H9 (cell line): Measurements from ENCODE around the gene GAS2L2. TPM values are rescaled to one million over a fixed set of nuclear protein-coding genes. Genes with fewer than 3 reads are reported as not detected.

ENCODE experiments used
- DNase-seq: peaks from one replicate; pipeline ENCODE4 v3.0.0-alpha.2; 2017
- H2AFZ ChIP-seq: one replicate; pipeline ENCODE4 v1.6.1; 2013; ENCODE audit warnings: mild to moderate bottlenecking, low read length, control low read depth, moderate library complexity
- H2AK5ac ChIP-seq: 2 replicates; pipeline ENCODE4 v1.6.1; 2013; ENCODE audit warnings: low read length, control low read depth, mixed read lengths; ENCODE audit not compliant: insufficient read length
- H2BK120ac ChIP-seq: one replicate; pipeline ENCODE4 v1.6.1; 2013; ENCODE audit warnings: low read depth, mild to moderate bottlenecking, low read length, control low read depth, inconsistent platforms; ENCODE audit not compliant: poor library complexity, severe bottlenecking
- H2BK12ac ChIP-seq: 2 replicates; pipeline ENCODE4 v1.6.1; 2013; ENCODE audit warnings: low read length, control low read depth, mixed read lengths, low read depth; ENCODE audit not compliant: insufficient read length
- H2BK15ac ChIP-seq: 2 replicates; pipeline ENCODE4 v1.6.1; 2013; ENCODE audit warnings: low read depth, low read length, control low read depth
- H2BK20ac ChIP-seq: one replicate; pipeline ENCODE4 v1.6.1; 2013; ENCODE audit warnings: low read depth, mild to moderate bottlenecking, low read length, control low read depth, inconsistent platforms; ENCODE audit not compliant: poor library complexity, severe bottlenecking
- H2BK5ac ChIP-seq: 2 replicates; pipeline ENCODE4 v1.6.1; 2013; ENCODE audit warnings: low read length, control low read depth, mixed read lengths; ENCODE audit not compliant: insufficient read length
- H3K14ac ChIP-seq: 2 replicates; pipeline ENCODE4 v1.6.1; 2013; ENCODE audit warnings: low read length, control low read depth; ENCODE audit not compliant: insufficient read depth
- H3K18ac ChIP-seq: 2 replicates; pipeline ENCODE4 v1.6.1; 2013; ENCODE audit warnings: low read depth, mild to moderate bottlenecking, mixed read lengths, low read length, control low read depth; ENCODE audit not compliant: insufficient read length
- H3K23ac ChIP-seq: 2 replicates; pipeline ENCODE4 v1.6.1; 2013; ENCODE audit warnings: low read length, control low read depth, mixed read lengths, low read depth; ENCODE audit not compliant: insufficient read length
- H3K23me2 ChIP-seq: 2 replicates; pipeline ENCODE4 v1.6.1; 2013; ENCODE audit warnings: low read depth, mild to moderate bottlenecking, mixed read lengths, low read length, control low read depth; ENCODE audit not compliant: insufficient read length, poor library complexity, severe bottlenecking
- H3K27ac ChIP-seq: 2 replicates; pipeline ENCODE4 v1.5.1; 2013; ENCODE audit warnings: low read length, control low read depth, mixed read lengths, low read depth; ENCODE audit not compliant: insufficient read length
- H3K27me3 ChIP-seq: 2 replicates; pipeline ENCODE4 v1.6.1; 2013; ENCODE audit warnings: low read length, control low read depth, inconsistent platforms; ENCODE audit not compliant: insufficient read depth
- H3K4ac ChIP-seq: 2 replicates; pipeline ENCODE4 v1.6.1; 2013; ENCODE audit warnings: low read depth, mild to moderate bottlenecking, control low read depth, inconsistent platforms, low read length, moderate library complexity
- H3K4me1 ChIP-seq: 2 replicates; pipeline ENCODE4 v1.6.1; 2013; ENCODE audit warnings: low read length, control low read depth, inconsistent platforms; ENCODE audit not compliant: insufficient read depth
- H3K4me2 ChIP-seq: 2 replicates; pipeline ENCODE4 v1.6.1; 2013; ENCODE audit warnings: low read length, control low read depth, mixed read lengths; ENCODE audit not compliant: insufficient read length, insufficient read depth
- H3K56ac ChIP-seq: 2 replicates; pipeline ENCODE4 v1.6.1; 2013; ENCODE audit warnings: low read depth, mild to moderate bottlenecking, mixed read lengths, low read length, control low read depth; ENCODE audit not compliant: insufficient read length
- H3K79me1 ChIP-seq: 2 replicates; pipeline ENCODE4 v1.6.1; 2013; ENCODE audit warnings: low read depth, mild to moderate bottlenecking, moderate library complexity, low read length, control low read depth, inconsistent platforms; ENCODE audit not compliant: insufficient read depth, poor library complexity, severe bottlenecking
- H3K79me2 ChIP-seq: 2 replicates; pipeline ENCODE4 v1.6.1; 2013; ENCODE audit warnings: low read length, control low read depth, inconsistent platforms; ENCODE audit not compliant: insufficient read depth
- H3K9ac ChIP-seq: 2 replicates; pipeline ENCODE4 v1.6.1; 2013; ENCODE audit warnings: low read length, control low read depth, mixed read lengths; ENCODE audit not compliant: insufficient read length; ENCODE audit errors: extremely low read depth
- H3K9me3 ChIP-seq: one replicate; pipeline ENCODE4 v1.6.1; 2013; ENCODE audit warnings: low read depth, low read length, inconsistent platforms; ENCODE audit not compliant: control insufficient read depth
- H3T11ph ChIP-seq: one replicate; pipeline ENCODE4 v1.6.1; 2013; ENCODE audit warnings: mild to moderate bottlenecking, low read length, control low read depth, inconsistent platforms
- H4K20me1 ChIP-seq: one replicate; pipeline ENCODE4 v1.6.1; 2013; ENCODE audit not compliant: control insufficient read depth, insufficient read length, insufficient read depth
- H4K5ac ChIP-seq: 2 replicates; pipeline ENCODE4 v1.6.1; 2013; ENCODE audit warnings: low read depth, mild to moderate bottlenecking, mixed read lengths, low read length, control low read depth; ENCODE audit not compliant: insufficient read length
- H4K8ac ChIP-seq: replicated peaks from 2 replicates; pipeline ENCODE4 v1.6.1; 2013; ENCODE audit warnings: low read length, control low read depth, mixed read lengths, low read depth; ENCODE audit not compliant: insufficient read length
- H4K91ac ChIP-seq: 2 replicates; pipeline ENCODE4 v1.6.1; 2013; ENCODE audit warnings: low read depth, mild to moderate bottlenecking, moderate library complexity, mixed read lengths, low read length, control low read depth; ENCODE audit not compliant: insufficient read length
- H3K27ac Mint-ChIP-seq, 3 experiments: 2 replicates in 2 of 3; 3 replicates in 1 of 3; pipeline ENCODE4 v1.8.0; 2020 to 2021; ENCODE audit warnings: mixed read lengths in 3 of 3, mild to moderate bottlenecking in 1 of 3, moderate library complexity in 1 of 3
- H3K27me3 Mint-ChIP-seq: 2 replicates; pipeline ENCODE4 v1.8.0; 2021; ENCODE audit warnings: low read depth, mild to moderate bottlenecking, moderate library complexity, mixed read lengths
- H3K36me3 Mint-ChIP-seq, 3 experiments: 2 replicates in 2 of 3; 3 replicates in 1 of 3; pipeline ENCODE4 v1.8.0; 2020 to 2021; ENCODE audit warnings: low read depth in 3 of 3, mixed read lengths in 3 of 3; ENCODE audit not compliant: insufficient read depth in 1 of 3
- H3K4me1 Mint-ChIP-seq, 2 experiments: 2 replicates each; pipeline ENCODE4 v1.8.0; 2020; ENCODE audit warnings: mixed read lengths in 2 of 2
- H3K4me3 Mint-ChIP-seq, 2 experiments: 2 replicates in 1 of 2; 3 replicates in 1 of 2; pipeline ENCODE4 v1.8.0; 2020 to 2021; ENCODE audit warnings: mild to moderate bottlenecking in 2 of 2, mixed read lengths in 2 of 2, moderate library complexity in 1 of 2
- H3K9me3 Mint-ChIP-seq, 2 experiments: 2 replicates in 1 of 2; 3 replicates in 1 of 2; pipeline ENCODE4 v1.8.0; 2020; ENCODE audit warnings: mild to moderate bottlenecking in 2 of 2, mixed read lengths in 2 of 2, moderate library complexity in 1 of 2
- WGBS: extraction: QIAGEN DNeasy Blood & Tissue Kit; methylation state at CpG from one replicate; pipeline ENCODE4 v1.1.7; 2013; ENCODE audit warnings: missing lambda C conversion rate, low lambda C conversion rate, mixed read lengths; ENCODE audit not compliant: insufficient read length; ENCODE audit errors: extremely low coverage; 5-methylcytosine and 5-hydroxymethylcytosine counted together
- total RNA-seq: library from RNA; stranded (reverse); gene quantifications from 2 replicates; pipeline ENCODE4 v1.2.1, GENCODE V29; 2021
- TF ChIP-seq, protein P1 (sequence below): fragments of 200-600 bp; sonication (generic); conservative IDR thresholded peaks from 3 replicates; pipeline ENCODE4 v1.8.0; 2021; ENCODE audit warnings: antibody characterized with exemption, mild to moderate bottlenecking

Gene GAS2L2
- total RNA-seq, 1 experiment from 2014 or later = not detected

DNA sequence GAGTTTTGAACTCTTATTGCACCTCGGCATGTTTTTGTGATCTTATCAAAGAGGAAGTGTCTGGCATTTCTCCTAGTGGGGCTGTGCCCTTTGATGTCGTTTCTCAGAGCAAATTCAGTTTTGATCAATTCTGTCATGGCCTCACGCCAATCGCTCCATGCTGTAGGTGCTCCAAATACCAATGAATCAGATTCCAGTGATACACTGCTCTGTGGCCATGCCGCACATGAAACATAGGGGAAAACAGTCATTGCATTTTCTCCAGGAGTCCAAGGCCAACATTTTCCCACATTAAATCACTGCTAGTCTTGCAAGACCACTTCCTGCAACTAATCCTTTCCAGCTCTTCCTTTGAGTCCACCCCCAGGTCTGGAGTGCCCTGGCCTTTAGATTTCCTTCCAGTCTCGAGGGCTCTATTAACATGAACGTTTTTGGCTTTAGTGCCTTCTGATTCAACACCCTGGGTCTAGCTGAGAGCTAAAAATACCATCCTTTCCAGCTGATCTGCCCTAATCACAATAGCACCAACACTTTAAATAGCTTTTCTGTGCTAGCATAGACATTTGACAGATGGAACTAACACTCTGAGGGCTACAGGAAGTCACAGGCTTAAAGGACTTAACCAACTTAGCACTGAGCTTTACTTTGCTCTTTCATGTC lies 39.8 kb downstream of the GAS2L2 start:
- Histone ChIP-seq H3K27ac (no peak overlapping the region), H4K20me1 (no peaks in the 10 kb centered on the region), H3K14ac (no peak overlapping the region), H2BK120ac (no peak overlapping the region), H3K4me1 (no peaks in the 10 kb centered on the region), H4K91ac (no peak overlapping the region), H3K23me2 (no peaks in the 10 kb centered on the region), H4K5ac (no peak overlapping the region), H2AK5ac (no peak overlapping the region), H2AFZ (no peak overlapping the region), H3T11ph (no peak overlapping the region), H3K27me3 (no peaks in the 10 kb centered on the region), H2BK12ac (no peak overlapping the region), H2BK20ac (no peak overlapping the region), H4K8ac (no peak overlapping the region), H3K4ac (no peak overlapping the region), H2BK5ac (no peak overlapping the region), H3K4me2 (no peak overlapping the region), H3K23ac (no peak overlapping the region), H3K9ac (no peak overlapping the region), H3K56ac (no peak overlapping the region), H3K9me3 (no peaks in the 10 kb centered on the region), H2BK15ac (no peak overlapping the region), H3K18ac (no peak overlapping the region), H3K79me2 (0 out of 2 replicates have a peak, but pooled peaks cover 2% of the 10 kb centered on the region), H3K79me1 (no peaks in the 10 kb centered on the region)
- Mint-ChIP-seq H3K9me3 (no peaks in the 10 kb centered on the region), H3K36me3 (peaks cover 10 to 38% (median 36%) of the 10 kb centered on the region in 3 experiments; a peak in 6 of 7 replicates), H3K27me3 (no peaks in the 10 kb centered on the region), H3K4me1 (no peaks in the 10 kb centered on the region), H3K4me3 (no peak overlapping the region), H3K27ac (no peak overlapping the region)
- TF ChIP-seq, protein P1, sequence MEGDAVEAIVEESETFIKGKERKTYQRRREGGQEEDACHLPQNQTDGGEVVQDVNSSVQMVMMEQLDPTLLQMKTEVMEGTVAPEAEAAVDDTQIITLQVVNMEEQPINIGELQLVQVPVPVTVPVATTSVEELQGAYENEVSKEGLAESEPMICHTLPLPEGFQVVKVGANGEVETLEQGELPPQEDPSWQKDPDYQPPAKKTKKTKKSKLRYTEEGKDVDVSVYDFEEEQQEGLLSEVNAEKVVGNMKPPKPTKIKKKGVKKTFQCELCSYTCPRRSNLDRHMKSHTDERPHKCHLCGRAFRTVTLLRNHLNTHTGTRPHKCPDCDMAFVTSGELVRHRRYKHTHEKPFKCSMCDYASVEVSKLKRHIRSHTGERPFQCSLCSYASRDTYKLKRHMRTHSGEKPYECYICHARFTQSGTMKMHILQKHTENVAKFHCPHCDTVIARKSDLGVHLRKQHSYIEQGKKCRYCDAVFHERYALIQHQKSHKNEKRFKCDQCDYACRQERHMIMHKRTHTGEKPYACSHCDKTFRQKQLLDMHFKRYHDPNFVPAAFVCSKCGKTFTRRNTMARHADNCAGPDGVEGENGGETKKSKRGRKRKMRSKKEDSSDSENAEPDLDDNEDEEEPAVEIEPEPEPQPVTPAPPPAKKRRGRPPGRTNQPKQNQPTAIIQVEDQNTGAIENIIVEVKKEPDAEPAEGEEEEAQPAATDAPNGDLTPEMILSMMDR = no peak
- DNase-seq = no peak
- no CpG with 5 or more reads among the region's 7 CpGs for WGBS
